Body of pancreas (tissue), 4 donors: Measurements from ENCODE around the gene NFKBIB. TPM values are rescaled to one million over a fixed set of nuclear protein-coding genes. Genes with fewer than 3 reads are reported as not detected.

ENCODE experiments used
- ATAC-seq: fragments of 150-250 bp; one replicate; pipeline ENCODE4 v1.9.1; 2016
- DNase-seq, 4 donors: peaks; one replicate each; pipeline ENCODE4 v3.0.0-alpha.2; 2019
- H3K27ac ChIP-seq, 4 donors: fragments of 200-600 bp; sonication (generic); 1 replicate in 3 of 4; 2 replicates in 1 of 4; pipeline versions ENCODE4 v1.5.1 to v1.6.1; 2016 to 2019; ENCODE audit warnings: mild to moderate bottlenecking in 1 of 4, mixed read lengths in 1 of 4, moderate library complexity in 1 of 4
- H3K27me3 ChIP-seq, 2 donors: fragments of 200-600 bp; sonication (generic); one replicate each; pipeline ENCODE4 v1.6.0; 2016; ENCODE audit warnings: mild to moderate bottlenecking in 1 of 2
- H3K36me3 ChIP-seq, 2 donors: fragments of 200-600 bp; sonication (generic); replicated peaks in 1 of 2; 2 replicates each; pipeline ENCODE4 v1.5.1; 2016; ENCODE audit warnings: low read depth in 2 of 2; ENCODE audit not compliant: insufficient read depth in 1 of 2
- H3K4me1 ChIP-seq: fragments of 200-600 bp; sonication (generic); one replicate; pipeline ENCODE4 v1.6.0; 2016
- H3K4me3 ChIP-seq, 2 donors: fragments of 200-600 bp; sonication (generic); 1 replicate in 1 of 2; 2 replicates in 1 of 2; pipeline ENCODE4 v1.5.1; 2016 to 2019
- H3K9me3 ChIP-seq, 3 donors: fragments of 200-600 bp; sonication (generic); 1 replicate in 2 of 3; 2 replicates in 1 of 3; pipeline ENCODE4 v1.5.1; 2016
- CTCF ChIP-seq, 7 experiments: fragments of 450-650 bp in 4 of 7; fragments of 200-600 bp in 3 of 7; sonication (generic) in 3 of 7; IDR thresholded peaks; one replicate each; pipeline ENCODE4 v1.5.1; 2016 to 2019; ENCODE audit warnings: antibody characterized with exemption in 7 of 7
- POLR2A ChIP-seq, 3 donors: fragments of 450-650 bp; IDR thresholded peaks; one replicate each; pipeline ENCODE4 v1.6.1; 2016; ENCODE audit warnings: antibody characterized with exemption in 3 of 3, mild to moderate bottlenecking in 2 of 3
- WGBS, 2 donors: methylation state at CpG; one replicate each; pipeline ENCODE4 v1.1.5; 2017; 5-methylcytosine and 5-hydroxymethylcytosine counted together
- intact Hi-C: fragments of 100-400 bp; cut with DNase I; formaldehyde crosslinking; loops from one replicate; pipeline ENCODE4 v1.15.1; 2023
- total RNA-seq, 2 donors: library from RNA; depleted of rRNA; stranded (reverse); fragments of >200 nt; gene quantifications; one replicate each; pipeline ENCODE4 v1.1.0, GENCODE V29; 2016

The NFKBIB gene
- total RNA-seq, 2 donors from 2014 or later: 7.8 to 28.3 TPM

- Histone ChIP-seq H3K36me3 (no peaks in the 10 kb centered on the region), H3K27me3 (no peaks in the 10 kb centered on the region), H3K4me3 (no peak overlapping the region), H3K9me3 (no peaks in the 10 kb centered on the region), H3K27ac (no peak overlapping the region), H3K4me1 (no peaks in the 10 kb centered on the region)
- no peak for TF ChIP-seq CTCF (IDR thresholded peaks at IDR 0.05)
- no peak for TF ChIP-seq POLR2A (IDR thresholded peaks at IDR 0.05)
- 74 to 75% methylated on average over 2 of the region's 2 CpGs for WGBS, 2 donors
- intact Hi-C loops: no loop called here
- ATAC-seq: no peak
- no peak for DNase-seq
These were observed 42.2 kb downstream of the NFKBIB start for GRCh38 chr19:38941979-38942378.

- DNase-seq: no peak
- no peak overlapping the region for H3K27ac ChIP-seq
- no peak for ATAC-seq
- H3K36me3 ChIP-seq: no peaks in the 10 kb centered on the region
- H3K4me1 ChIP-seq: no peaks in the 10 kb centered on the region
- H3K9me3 ChIP-seq: no peaks in the 10 kb centered on the region
- WGBS, 2 donors: 84 to 92% methylated on average over 15 to 20 of the region's 20 CpGs
- TF ChIP-seq POLR2A (IDR thresholded peaks at IDR 0.05) (no peak), CTCF (IDR thresholded peaks at IDR 0.05) (no peak)
- intact Hi-C loops: no loop called here
- no peaks in the 10 kb centered on the region for H3K27me3 ChIP-seq
- no peak overlapping the region for H3K4me3 ChIP-seq
These were observed 42.9 kb downstream of the NFKBIB start for GRCh38 chr19:38942471-38943181.

- Histone ChIP-seq H3K36me3 (no peaks in the 10 kb centered on the region), H3K9me3 (no peaks in the 10 kb centered on the region), H3K4me3 (no peak overlapping the region), H3K27ac (no peak overlapping the region), H3K4me1 (peaks cover 6% of the 10 kb centered on the region), H3K27me3 (no peaks in the 10 kb centered on the region)
- ATAC-seq (no peak), DNase-seq (no peak)
- WGBS, 2 donors: 92 to 94% methylated on average over 11 of the region's 12 CpGs
- TF ChIP-seq POLR2A (IDR thresholded peaks at IDR 0.05) (no peak), CTCF (IDR thresholded peaks at IDR 0.05) (no peak)
- intact Hi-C loops: no loop called here
These were observed 45.3 kb downstream of the NFKBIB start for GRCh38 chr19:38944981-38945506.

GRCh38 chr19:38945562-38946228 lies 45.9 kb downstream of the NFKBIB start:
- Histone ChIP-seq H3K27me3 (no peaks in the 10 kb centered on the region), H3K27ac (no peak overlapping the region), H3K9me3 (no peaks in the 10 kb centered on the region), H3K4me1 (peaks cover 11% of the 10 kb centered on the region), H3K36me3 (no peaks in the 10 kb centered on the region), H3K4me3 (no peak overlapping the region)
- 83 to 96% methylated on average over 2 to 3 of the region's 3 CpGs for WGBS, 2 donors
- TF ChIP-seq CTCF (IDR thresholded peaks at IDR 0.05) (no peak), POLR2A (IDR thresholded peaks at IDR 0.05) (no peak)
- DNase-seq (no peak), ATAC-seq (no peak)
- intact Hi-C loops: no loop called here
